SIG-M5 treated with dmso at 0.1 percent for 504 hours (cell line): ENCODE results near the gene NCAN.

ENCODE experiments used
- DNase-seq: peaks from one replicate; lab custom pipeline; 2025; ENCODE audit not compliant: unreplicated experiment; lab: John Stamatoyannopoulos, UW

The NCAN gene

GRCh38 chr19:19279062-19279612 is 67.4 kb downstream of the NCAN start:
- DNase-seq = no peak

- no peak for DNase-seq
Measured at GRCh38 chr19:19279853-19280252, 68.1 kb downstream of the NCAN start.

- no peak for DNase-seq
Measured at GRCh38 chr19:19280561-19280960, 68.8 kb downstream of the NCAN start.

GRCh38 chr19:19285686-19286085 is 73.9 kb downstream of the NCAN start:
- no peak for DNase-seq

- no peak for DNase-seq
Measured at GRCh38 chr19:19292607-19293006, 80.8 kb downstream of the NCAN start.

GRCh38 chr19:19294914-19295313 is 83.2 kb downstream of the NCAN start:
- no peak for DNase-seq

GRCh38 chr19:19296953-19297689 is 85.4 kb downstream of the NCAN start:
- no peak for DNase-seq

GRCh38 chr19:19297759-19298158 is 86.0 kb downstream of the NCAN start:
- DNase-seq = no peak

- no peak for DNase-seq
Measured at GRCh38 chr19:19300613-19301012, 88.9 kb downstream of the NCAN start.
